ENCODE results near the gene ALDH9A1. TPM values are rescaled to one million over a fixed set of nuclear protein-coding genes. Genes with fewer than 3 reads are reported as not detected.
"Not testable (repeated sequence)": the region's sequence is repeated elsewhere in the genome, so short reads cannot be mapped to it uniquely, and the experiment has no call there.

The ALDH9A1 gene
- total RNA-seq, 1 donor from 2014 or later: 46.8 TPM

DNA sequence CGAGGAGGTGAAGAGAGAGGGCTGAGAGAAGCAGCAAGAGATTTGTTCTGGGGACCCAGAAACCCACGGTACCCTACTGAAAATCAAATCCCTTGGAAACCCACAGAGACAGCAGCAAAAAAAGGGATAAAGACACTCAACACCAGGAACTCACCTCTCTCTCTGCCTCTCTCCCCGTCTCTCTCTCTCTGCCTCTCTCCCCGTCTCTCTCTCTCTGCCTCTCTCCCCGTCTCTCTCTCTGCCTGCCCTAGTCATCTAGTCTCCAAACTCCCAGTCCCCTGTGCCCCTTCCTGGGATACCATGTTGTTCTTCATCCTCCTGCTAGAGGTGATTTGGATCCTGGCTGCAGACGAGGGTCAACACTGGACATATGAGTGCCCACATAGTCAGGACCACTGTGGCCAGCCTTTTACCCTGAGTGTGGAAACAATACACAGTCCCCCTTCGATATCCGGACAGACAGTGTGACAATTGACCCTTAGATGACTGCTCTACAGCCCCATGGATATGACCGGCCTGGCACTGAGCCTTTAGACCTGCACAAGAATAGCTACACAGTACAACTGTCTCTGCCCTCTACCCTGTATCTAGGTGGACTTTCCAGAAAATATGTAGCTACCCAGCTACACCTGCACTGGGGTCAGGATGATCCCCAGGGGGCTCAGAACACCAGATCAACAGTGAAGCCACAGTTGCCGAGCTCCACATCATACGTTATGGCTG, 9.8 kb upstream of the ALDH9A1 start:
- no peaks in the 10 kb centered on the region for H3K36me3 ChIP-seq (ENCODE audit: control insufficient read depth, insufficient read depth, low read length)
- H3K4me3 ChIP-seq (ENCODE audit: low read depth, low read length): no peak overlapping the region
- no peaks in the 10 kb centered on the region for H3K27me3 ChIP-seq (ENCODE audit: control insufficient read depth, insufficient read depth, low read length)
- no peak for DNase-seq (ENCODE audit: low read depth)
- TF ChIP-seq CTCF (IDR thresholded peaks at IDR 0.05; ENCODE audit: insufficient read depth, low read length, poor library complexity, severe bottlenecking): no peak

DNA sequence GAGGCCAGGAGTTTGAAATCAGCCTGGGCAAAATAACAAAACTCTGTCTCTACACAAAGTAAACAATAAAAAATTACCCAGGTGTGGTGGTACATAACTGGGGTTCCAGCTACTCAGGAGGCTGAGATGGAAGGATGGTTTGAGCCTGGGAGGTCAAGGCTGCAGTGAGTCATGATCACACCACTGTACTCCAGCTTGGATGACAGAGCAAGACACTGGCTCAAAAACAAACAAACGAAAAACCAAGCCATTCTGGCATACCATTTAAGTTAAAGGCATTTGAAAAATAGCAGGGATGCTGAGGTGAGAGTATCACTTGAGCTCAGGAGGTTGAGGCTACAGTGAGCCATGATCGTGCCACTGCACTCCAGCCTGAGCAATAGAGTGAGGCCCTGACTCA, 5.3 kb upstream of the ALDH9A1 start:
- no peak for DNase-seq (ENCODE audit: low read depth)
- Histone ChIP-seq H3K36me3 (ENCODE audit: control insufficient read depth, insufficient read depth, low read length) (no peaks in the 10 kb centered on the region), H3K27me3 (ENCODE audit: control insufficient read depth, insufficient read depth, low read length) (no peaks in the 10 kb centered on the region), H3K4me3 (ENCODE audit: low read depth, low read length) (no peak overlapping the region)
- TF ChIP-seq CTCF (IDR thresholded peaks at IDR 0.05; ENCODE audit: insufficient read depth, low read length, poor library complexity, severe bottlenecking): no peak

- not testable (repeated sequence) for DNase-seq (ENCODE audit: low read depth); H3K27me3 ChIP-seq (ENCODE audit: control insufficient read depth, insufficient read depth, low read length); H3K4me3 ChIP-seq (ENCODE audit: low read depth, low read length); H3K36me3 ChIP-seq (ENCODE audit: control insufficient read depth, insufficient read depth, low read length)
Observed at GRCh38 chr1:165701922-165702321, 3.6 kb upstream of the ALDH9A1 start.

DNA sequence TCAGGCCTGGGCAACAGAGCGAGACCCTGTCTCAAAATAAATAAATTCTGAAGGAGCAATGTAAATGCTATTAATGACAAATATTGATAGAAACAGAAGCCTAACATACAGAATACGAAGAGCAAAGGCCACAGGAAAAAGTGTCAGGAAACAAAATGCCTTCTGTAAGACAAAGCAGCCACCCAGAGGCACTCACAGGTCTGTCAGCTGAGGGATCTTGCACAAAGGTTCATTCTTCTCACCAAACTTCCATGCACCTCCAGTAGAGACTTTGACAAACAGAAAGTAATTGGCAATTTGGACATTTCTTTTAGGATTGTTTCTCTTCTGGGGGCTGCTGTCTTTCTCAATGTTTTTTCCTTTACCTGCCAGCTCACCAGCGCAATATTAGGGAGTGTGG, 1.2 kb upstream of the ALDH9A1 start:
- no peak for DNase-seq (ENCODE audit: low read depth)
- Histone ChIP-seq H3K4me3 (ENCODE audit: low read depth, low read length) (no peak overlapping the region), H3K27me3 (ENCODE audit: control insufficient read depth, insufficient read depth, low read length) (no peaks in the 10 kb centered on the region), H3K36me3 (ENCODE audit: control insufficient read depth, insufficient read depth, low read length) (no peaks in the 10 kb centered on the region)
- TF ChIP-seq CTCF (IDR thresholded peaks at IDR 0.05; ENCODE audit: insufficient read depth, low read length, poor library complexity, severe bottlenecking): no peak

- no peak for DNase-seq (ENCODE audit: low read depth)
- H3K4me3 ChIP-seq (ENCODE audit: low read depth, low read length): peak overlapping the region; percentile 92
- no peaks in the 10 kb centered on the region for H3K36me3 ChIP-seq (ENCODE audit: control insufficient read depth, insufficient read depth, low read length)
- H3K27me3 ChIP-seq (ENCODE audit: control insufficient read depth, insufficient read depth, low read length): no peaks in the 10 kb centered on the region
- no peak for TF ChIP-seq CTCF (IDR thresholded peaks at IDR 0.05; ENCODE audit: insufficient read depth, low read length, poor library complexity, severe bottlenecking)
Observed at GRCh38 chr1:165698761-165699052, 345 bp upstream of the ALDH9A1 start.

DNA sequence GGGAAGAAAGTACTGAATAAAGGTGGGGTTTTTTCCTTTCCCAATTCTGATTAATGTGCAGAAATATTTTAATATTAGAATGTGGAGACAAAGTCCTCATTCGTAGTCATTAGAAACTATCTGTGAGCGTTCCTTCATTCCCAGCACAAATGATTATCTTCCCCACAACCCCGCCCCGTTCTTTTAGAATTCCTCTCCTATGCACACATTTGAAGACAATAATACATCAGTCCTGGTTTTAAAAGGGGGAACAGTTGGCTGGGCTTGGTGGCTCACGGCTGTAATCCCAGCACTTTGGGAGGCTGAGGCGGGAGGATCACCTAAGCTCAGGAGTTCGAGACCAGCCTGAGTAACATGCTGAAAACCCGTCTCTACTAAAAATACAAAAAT, 876 bp downstream of the ALDH9A1 start:
- no peak for DNase-seq (ENCODE audit: low read depth)
- no peak for TF ChIP-seq CTCF (IDR thresholded peaks at IDR 0.05; ENCODE audit: insufficient read depth, low read length, poor library complexity, severe bottlenecking)
- H3K36me3 ChIP-seq (ENCODE audit: control insufficient read depth, insufficient read depth, low read length): no peaks in the 10 kb centered on the region

More for the DNA sequence above, 876 bp downstream of the ALDH9A1 start:
- Histone ChIP-seq H3K27me3 (ENCODE audit: control insufficient read depth, insufficient read depth, low read length) (no peaks in the 10 kb centered on the region), H3K4me3 (ENCODE audit: low read depth, low read length) (peak overlapping the region; percentile 92)
